GM21390 (cell line): Measurements from ENCODE around the gene MARVELD1.
A peak's percentile ranks its signal among the peaks of the same experiment; 100 is the strongest.
"Not testable (repeated sequence)": the region's sequence is repeated elsewhere in the genome, so short reads cannot be mapped to it uniquely, and the experiment has no call there.

Source experiments
- ATAC-seq: cut with Tn5 transposase; IDR thresholded peaks from one replicate; pipeline ENCODE4 v1.9.1; 2021; ENCODE audit not compliant: unreplicated experiment

The MARVELD1 gene

DNA sequence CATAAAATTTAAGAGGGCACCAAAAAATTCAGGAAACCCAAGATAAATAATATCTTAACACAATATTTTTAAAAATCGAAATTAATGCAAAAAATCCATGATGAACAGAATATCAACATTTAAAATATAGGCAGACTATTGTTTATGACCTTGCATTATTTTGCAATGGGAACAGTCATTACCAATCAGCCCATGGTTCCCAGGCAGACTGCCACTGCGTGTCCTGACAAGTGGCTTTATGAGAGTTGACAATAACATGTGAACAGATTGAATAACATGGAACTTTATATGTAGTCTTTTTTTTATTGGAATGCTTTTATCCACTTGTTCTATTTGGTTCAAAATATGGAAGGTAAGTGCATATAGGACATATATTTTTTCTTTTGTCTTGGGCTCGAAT lies 23.4 kb upstream of the MARVELD1 start:
- ATAC-seq = no peak

GRCh38 chr10:97698072-97698655 lies 15.4 kb upstream of the MARVELD1 start:
- not testable (repeated sequence) for ATAC-seq

GRCh38 chr10:97701438-97702069 lies 12.0 kb upstream of the MARVELD1 start:
- peak; percentile 77 for ATAC-seq

GRCh38 chr10:97703398-97704067 lies 10.0 kb upstream of the MARVELD1 start:
- no peak for ATAC-seq

DNA sequence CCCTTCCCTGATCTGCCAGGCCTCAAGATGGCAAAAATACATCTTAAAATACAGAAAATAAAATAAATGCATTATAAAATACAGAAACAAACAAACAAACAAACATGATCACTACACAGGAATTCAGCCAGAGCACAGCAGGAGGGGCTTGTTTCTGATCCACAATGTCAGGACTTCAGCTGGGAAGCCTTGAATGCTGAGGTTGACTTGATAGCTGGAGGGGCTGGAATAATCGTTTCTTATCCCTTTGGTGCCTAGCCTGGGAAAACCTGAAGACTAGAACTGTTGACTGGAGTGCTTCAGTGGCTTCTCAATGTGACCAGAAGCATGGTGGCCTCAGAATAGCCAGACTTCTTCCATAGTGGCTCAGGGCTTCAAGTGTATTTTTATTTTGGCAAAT lies 9.2 kb upstream of the MARVELD1 start:
- no peak for ATAC-seq

DNA sequence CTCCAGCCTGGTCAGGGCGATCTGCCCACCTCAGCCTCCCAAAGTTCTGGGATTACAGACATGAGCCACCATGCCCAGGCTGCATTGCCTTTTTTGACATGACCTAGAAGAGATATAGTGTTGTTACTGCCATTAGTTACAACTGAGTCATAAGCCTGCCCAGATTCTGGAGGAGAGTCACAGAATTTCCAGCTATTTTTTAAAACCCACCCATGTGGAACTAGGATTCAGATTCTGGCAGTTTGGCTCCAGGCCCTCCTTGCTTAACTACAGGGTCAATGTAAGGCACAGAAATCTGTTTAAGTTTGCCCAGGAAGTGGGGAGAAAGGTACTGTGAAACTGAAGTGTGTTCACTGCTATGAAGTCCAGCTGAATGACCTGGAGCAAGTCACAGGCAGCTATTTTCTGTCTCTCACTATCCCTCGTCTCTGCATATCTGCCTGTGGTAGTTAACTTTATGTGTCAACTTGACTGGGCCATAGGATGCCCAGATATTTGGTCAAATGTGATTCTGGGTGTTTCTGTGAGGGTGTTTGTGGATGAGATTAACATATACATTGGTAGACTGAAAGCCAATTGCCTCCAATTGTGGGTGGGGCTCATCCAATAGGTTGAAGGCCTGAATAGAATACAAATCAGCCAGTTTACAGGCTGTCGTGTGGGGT lies 8.4 kb upstream of the MARVELD1 start:
- ATAC-seq = no peak

DNA sequence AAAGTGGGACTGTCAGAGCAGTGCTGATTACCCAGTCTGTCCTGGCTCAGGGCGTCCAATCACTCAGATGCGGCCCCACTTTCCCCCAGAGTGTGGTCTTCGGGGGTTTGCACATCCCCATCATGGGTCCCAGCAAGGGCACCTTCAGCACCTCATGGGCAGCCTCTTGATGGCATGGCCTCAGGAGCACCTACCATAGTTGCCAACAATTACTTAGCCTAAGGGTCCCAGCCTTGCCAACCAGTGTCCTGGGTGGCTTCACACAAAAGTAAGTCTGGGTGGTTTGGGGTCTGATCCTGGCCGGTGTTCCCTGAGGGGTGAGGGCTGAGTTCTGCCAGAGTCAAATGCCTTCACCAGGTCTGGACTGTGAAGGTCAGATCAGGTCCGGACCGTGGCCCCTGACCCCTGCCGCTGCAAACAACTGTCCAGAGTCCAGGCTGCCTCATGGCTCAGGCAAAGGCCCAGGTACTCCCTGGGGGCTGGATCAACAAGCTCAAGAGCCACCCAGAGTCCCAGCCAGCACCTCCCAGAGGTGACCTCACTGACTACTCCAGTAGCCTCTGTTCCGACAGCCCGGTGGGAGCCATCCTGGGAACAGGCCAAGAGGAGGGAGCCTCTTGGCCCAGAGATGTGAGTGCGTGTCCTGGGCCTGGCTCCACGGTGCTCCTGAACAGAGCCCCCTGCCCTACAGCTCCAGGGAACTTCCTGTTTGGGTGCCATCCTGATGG lies 6.2 kb upstream of the MARVELD1 start:
- ATAC-seq = no peak

- ATAC-seq = no peak
Measured at GRCh38 chr10:97708167-97708566, 5.4 kb upstream of the MARVELD1 start.

- ATAC-seq = no peak
Measured at GRCh38 chr10:97708976-97709946, 4.3 kb upstream of the MARVELD1 start.

GRCh38 chr10:97711640-97712572 lies 1.6 kb upstream of the MARVELD1 start:
- ATAC-seq = no peak

GRCh38 chr10:97713826-97714400 lies 383 bp downstream of the MARVELD1 start:
- peak; percentile 81 for ATAC-seq

GRCh38 chr10:97714401-97715258 lies 1.1 kb downstream of the MARVELD1 start:
- ATAC-seq = peak; percentile 51

- no peak for ATAC-seq
Measured at GRCh38 chr10:97715259-97715874, 1.8 kb downstream of the MARVELD1 start.

DNA sequence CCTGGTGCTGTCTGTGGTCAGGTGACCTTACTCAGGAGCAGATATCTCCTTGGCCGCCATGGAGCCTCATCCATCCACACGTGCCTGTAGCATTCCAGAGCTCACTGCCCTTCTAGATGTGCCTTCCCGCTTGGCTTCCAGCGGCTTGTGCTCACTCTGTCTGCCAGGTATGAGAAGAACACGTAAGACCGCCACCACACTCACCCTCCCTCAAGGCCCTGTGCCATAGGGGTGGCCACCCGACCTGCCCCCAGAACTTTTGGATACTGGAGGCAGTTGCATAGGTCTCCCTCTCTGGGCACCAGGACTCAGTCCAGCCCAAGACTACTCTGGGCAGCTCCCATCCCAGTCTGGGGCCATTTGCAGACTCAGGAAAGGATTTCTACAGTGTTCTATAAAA lies 4.1 kb downstream of the MARVELD1 start:
- no peak for ATAC-seq

- ATAC-seq = no peak
Measured at GRCh38 chr10:97718178-97718577, 4.6 kb downstream of the MARVELD1 start.

DNA sequence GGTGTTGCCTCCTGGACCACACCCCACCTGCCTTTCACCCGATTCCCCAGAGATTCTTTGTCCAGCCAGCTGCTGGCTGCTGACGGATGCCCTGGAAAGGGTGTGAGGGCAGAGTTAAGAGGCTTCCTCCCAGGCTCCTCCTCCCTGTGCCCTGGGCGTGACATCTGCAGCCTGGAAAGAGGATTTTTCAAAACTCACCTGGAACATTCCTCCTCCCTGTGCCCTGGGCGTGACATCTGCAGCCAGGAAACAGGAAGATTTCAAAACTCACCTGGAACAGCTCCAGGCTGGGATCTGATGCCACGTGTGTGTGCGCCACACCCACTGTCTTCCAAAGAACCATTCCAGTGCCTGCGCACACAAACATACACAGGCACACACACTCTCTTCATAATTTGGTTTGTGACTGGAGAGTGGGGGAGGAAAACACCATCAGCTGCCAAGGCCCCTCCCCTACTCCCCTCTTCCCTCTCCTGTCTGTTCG lies 5.2 kb downstream of the MARVELD1 start:
- no peak for ATAC-seq

- no peak for ATAC-seq
Measured at GRCh38 chr10:97719602-97720001, 6.1 kb downstream of the MARVELD1 start.
